Upper lobe of right lung (tissue), 1 donor: ENCODE measurements around the gene C12orf75. TPM values are rescaled to one million over a fixed set of nuclear protein-coding genes. Genes with fewer than 3 reads are reported as not detected.
"Not testable (repeated sequence)": the region's sequence is repeated elsewhere in the genome, so short reads cannot be mapped to it uniquely, and the experiment has no call there.

ENCODE experiments used
- ATAC-seq: fragments of 200-7000 bp; cut with Tn5 transposase; one replicate; pipeline ENCODE4 v1.9.1; 2020; ENCODE audit warnings: mild to moderate bottlenecking, moderate library complexity
- DNase-seq: peaks from one replicate; pipeline ENCODE4 v3.0.0-alpha.2; 2020
- H3K27ac ChIP-seq: fragments of 200-600 bp; one replicate; pipeline ENCODE4 v1.8.0; 2022
- H3K27me3 ChIP-seq: fragments of 200-600 bp; one replicate; pipeline ENCODE4 v1.8.0; 2022; ENCODE audit warnings: mild to moderate bottlenecking
- H3K36me3 ChIP-seq: fragments of 200-600 bp; one replicate; pipeline ENCODE4 v1.8.0; 2022
- H3K4me1 ChIP-seq: fragments of 200-600 bp; one replicate; pipeline ENCODE4 v1.8.0; 2022
- H3K4me3 ChIP-seq: fragments of 200-600 bp; one replicate; pipeline ENCODE4 v1.8.0; 2022; ENCODE audit warnings: mild to moderate bottlenecking
- H3K9me3 ChIP-seq: fragments of 200-600 bp; one replicate; pipeline ENCODE4 v1.8.0; 2022
- intact Hi-C: fragments of 100-400 bp; cut with DNase I; formaldehyde crosslinking; loops from one replicate; pipeline ENCODE4 v1.11.0; 2022
- total RNA-seq: library from RNA; stranded (reverse); fragmentation: NEBNext Ultra II Directional; extraction: Animal tissue kit (Norgen Biotek cat#: 25700); gene quantifications from one replicate; pipeline ENCODE4 v1.2.1, GENCODE V29; 2021
- TF ChIP-seq, protein P1 (sequence below): fragments of 200-600 bp; IDR thresholded peaks from one replicate; pipeline ENCODE4 v1.8.0; 2022; ENCODE audit warnings: antibody characterized with exemption
- donor health status: DM: no; HTN: yes; CAD: no; lungs with severe emphysema.

Gene C12orf75
- total RNA-seq, 1 donor from 2014 or later = 5.9 TPM

DNA sequence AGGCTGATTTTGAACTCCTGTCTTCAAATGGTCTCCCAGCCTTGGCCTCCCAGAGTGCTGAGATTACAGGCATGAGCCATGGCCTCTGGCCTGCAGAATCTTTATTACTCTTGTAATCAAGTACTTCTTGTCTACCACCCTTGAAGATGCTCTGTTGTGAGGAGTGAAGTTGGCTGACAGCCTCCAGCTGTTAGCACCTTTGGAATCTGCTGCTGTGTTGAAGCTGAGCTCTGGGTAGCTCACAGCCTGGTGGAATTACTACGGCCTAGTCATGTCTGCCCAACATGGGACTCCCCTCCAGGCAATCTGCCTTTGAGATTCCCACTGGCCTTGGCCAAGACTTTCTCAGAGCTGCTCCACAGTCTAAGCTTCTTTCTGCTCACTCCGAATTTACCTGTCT lies 5.8 kb upstream of the C12orf75 start:
- TF ChIP-seq, protein P1, sequence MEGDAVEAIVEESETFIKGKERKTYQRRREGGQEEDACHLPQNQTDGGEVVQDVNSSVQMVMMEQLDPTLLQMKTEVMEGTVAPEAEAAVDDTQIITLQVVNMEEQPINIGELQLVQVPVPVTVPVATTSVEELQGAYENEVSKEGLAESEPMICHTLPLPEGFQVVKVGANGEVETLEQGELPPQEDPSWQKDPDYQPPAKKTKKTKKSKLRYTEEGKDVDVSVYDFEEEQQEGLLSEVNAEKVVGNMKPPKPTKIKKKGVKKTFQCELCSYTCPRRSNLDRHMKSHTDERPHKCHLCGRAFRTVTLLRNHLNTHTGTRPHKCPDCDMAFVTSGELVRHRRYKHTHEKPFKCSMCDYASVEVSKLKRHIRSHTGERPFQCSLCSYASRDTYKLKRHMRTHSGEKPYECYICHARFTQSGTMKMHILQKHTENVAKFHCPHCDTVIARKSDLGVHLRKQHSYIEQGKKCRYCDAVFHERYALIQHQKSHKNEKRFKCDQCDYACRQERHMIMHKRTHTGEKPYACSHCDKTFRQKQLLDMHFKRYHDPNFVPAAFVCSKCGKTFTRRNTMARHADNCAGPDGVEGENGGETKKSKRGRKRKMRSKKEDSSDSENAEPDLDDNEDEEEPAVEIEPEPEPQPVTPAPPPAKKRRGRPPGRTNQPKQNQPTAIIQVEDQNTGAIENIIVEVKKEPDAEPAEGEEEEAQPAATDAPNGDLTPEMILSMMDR = no peak
- Histone ChIP-seq H3K27me3 (no peaks in the 10 kb centered on the region), H3K4me1 (no peaks in the 10 kb centered on the region), H3K27ac (no peak overlapping the region), H3K9me3 (no peaks in the 10 kb centered on the region), H3K36me3 (no peaks in the 10 kb centered on the region), H3K4me3 (no peak overlapping the region)
- DNase-seq (no peak), ATAC-seq (no peak)
- intact Hi-C loops = no loop called here

DNA sequence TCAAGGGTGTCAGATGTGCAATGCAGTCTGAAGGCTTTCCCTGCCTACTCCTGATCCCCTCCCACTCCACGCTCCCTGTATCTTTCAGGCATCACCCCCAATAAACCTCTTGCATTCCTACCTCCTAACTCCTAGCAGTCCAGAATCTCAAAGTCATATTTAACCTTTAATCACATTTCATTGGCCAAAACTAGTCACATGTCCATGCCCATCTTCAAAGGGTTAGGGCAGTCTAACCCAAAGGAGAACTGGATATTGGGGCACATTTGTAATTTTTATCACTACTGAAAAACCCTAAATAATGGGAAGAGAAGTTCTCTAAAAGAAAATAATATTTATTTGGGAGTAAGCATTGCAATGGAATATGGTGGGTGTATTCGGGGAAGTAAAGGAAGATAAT lies 5.4 kb upstream of the C12orf75 start:
- ATAC-seq (no peak), DNase-seq (no peak)
- Histone ChIP-seq H3K36me3 (no peaks in the 10 kb centered on the region), H3K27ac (no peak overlapping the region), H3K9me3 (no peaks in the 10 kb centered on the region), H3K4me1 (peaks cover 2% of the 10 kb centered on the region), H3K27me3 (no peaks in the 10 kb centered on the region), H3K4me3 (no peak overlapping the region)
- TF ChIP-seq, protein P1 = no peak
- intact Hi-C loops = no loop called here

DNA sequence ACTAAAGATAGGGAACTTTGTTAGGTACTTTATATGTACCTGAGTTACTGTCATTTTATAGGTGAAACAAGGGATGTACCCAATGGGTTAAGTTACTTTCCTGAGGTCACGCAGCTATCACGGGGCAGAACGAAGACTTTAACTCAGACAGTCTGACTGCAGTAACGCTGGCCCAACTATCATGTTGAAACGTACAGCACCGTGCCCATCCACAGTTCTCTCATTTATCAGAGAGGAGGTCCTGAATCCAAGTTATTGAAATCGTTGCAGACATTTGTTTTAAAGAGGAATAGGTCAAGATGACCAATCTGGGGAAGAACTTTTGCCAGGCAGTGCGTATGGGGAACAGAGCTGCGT lies 587 bp upstream of the C12orf75 start:
- Histone ChIP-seq H3K27ac (no peak overlapping the region), H3K4me3 (peak overlapping the region; percentile 69), H3K27me3 (no peaks in the 10 kb centered on the region), H3K4me1 (peaks cover 4% of the 10 kb centered on the region), H3K36me3 (no peaks in the 10 kb centered on the region), H3K9me3 (no peaks in the 10 kb centered on the region)
- ATAC-seq (no peak), DNase-seq (no peak)
- intact Hi-C loops = no loop called here
- TF ChIP-seq, protein P1 = no peak

DNA sequence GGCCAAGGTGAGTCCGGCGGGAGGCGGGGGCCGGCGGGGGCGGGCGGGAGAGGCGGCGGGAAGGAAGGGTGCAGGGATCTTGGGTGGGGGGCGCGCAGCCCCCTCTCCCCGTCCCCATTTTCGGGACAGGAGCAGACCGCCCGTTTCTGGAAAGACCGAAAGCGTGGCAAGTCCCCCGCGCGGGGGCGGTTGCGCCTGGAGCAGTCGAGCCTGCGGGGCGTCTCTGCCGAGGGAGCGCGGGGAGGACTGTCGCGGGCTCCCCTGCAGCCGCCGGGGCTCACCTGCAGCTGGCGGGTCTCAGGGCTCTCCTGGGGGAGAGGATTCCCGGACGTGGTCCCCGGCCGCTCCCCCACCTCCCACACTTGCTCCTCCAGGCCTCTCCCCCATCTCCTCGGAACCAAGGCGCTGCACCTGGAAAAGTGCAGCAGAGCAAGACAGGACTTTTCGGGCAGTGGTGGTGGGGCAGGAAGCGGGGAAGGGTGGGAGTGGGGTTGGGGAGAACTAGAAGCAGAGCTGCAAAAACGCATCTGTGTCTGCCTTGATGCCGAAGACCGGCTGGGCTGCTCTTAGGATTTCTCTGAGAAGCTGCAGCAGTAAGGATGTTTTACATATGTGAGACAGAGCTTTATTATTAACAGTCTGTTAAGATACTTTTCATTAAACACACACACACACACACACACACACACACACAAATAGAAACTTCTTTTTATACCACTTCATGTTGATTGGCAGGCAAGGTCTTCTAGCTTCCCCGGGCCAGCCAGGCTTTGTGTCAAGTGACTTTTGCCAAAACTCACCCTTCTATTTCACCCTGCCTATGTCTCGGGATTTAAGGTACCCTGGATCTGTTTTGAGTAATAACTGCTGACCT lies 677 bp downstream of the C12orf75 start:
- ATAC-seq (peak; percentile 40), DNase-seq (no peak)
- H3K4me3 ChIP-seq = peak overlapping the region; percentile 69
- no peaks in the 10 kb centered on the region for H3K9me3 ChIP-seq
- no peak overlapping the region for H3K27ac ChIP-seq
- H3K36me3 ChIP-seq = no peaks in the 10 kb centered on the region
- H3K27me3 ChIP-seq = no peaks in the 10 kb centered on the region
- H3K4me1 ChIP-seq = peaks cover 4% of the 10 kb centered on the region
- TF ChIP-seq, protein P1 = no peak
- intact Hi-C loops = no loop called here

DNA sequence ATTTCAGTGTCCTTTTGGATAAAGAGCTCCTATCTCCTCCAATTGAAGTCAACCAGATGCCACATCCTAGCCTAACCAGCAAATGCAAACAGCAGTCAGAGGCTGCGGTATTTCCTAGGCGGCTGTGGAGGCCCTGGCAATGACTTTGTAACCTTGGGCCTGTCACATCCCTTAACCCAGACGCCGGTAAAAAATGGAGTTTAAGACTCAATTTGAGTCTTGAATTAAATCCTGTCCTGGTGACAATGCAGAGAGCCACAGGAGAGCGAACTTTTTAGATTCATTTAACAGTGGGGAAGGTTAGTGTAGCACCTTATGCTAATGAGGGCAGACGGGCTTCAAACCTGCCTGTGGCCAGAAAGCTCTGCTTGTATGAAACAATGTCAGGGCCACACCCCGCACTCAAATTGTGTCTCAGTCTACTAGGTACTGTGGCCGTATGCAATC lies 1.3 kb downstream of the C12orf75 start:
- TF ChIP-seq, protein P1 = no peak
- Histone ChIP-seq H3K36me3 (no peaks in the 10 kb centered on the region), H3K4me3 (no peak overlapping the region), H3K9me3 (no peaks in the 10 kb centered on the region), H3K4me1 (peaks cover 4% of the 10 kb centered on the region), H3K27me3 (no peaks in the 10 kb centered on the region), H3K27ac (no peak overlapping the region)
- intact Hi-C loops = no loop called here
- ATAC-seq (no peak), DNase-seq (no peak)

DNA sequence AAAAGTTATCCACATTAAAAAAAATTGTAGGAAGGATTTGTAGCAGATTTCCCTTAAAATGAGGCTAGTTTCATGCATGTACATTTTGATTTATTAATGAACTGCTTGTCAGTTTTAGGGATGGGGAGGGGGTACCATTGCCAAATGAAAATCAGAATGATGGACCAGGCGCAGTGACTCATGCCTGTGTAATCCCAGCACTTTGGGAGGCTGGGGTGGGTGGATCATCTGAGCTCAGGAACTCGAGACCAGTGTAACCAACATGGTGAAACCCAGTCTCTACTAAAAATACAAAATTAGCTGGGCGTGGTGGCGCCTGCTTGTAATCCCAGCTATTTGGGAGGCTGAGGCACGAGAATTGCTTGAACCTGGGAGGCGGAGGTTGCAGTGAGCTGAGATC lies 1.8 kb downstream of the C12orf75 start:
- H3K4me3 ChIP-seq, DNase-seq: not testable (repeated sequence)

More for the DNA sequence above, 1.8 kb downstream of the C12orf75 start:
- intact Hi-C loops, H3K4me1 ChIP-seq, H3K9me3 ChIP-seq, H3K36me3 ChIP-seq, ATAC-seq, H3K27me3 ChIP-seq, H3K27ac ChIP-seq: not testable (repeated sequence)
